ENCODE results near the gene CDCA4.

Gene CDCA4

GRCh38 chr14:105013150-105013785, 7.6 kb downstream of the CDCA4 start:
- DNase-seq (ENCODE audit: low read depth) = no peak

DNA sequence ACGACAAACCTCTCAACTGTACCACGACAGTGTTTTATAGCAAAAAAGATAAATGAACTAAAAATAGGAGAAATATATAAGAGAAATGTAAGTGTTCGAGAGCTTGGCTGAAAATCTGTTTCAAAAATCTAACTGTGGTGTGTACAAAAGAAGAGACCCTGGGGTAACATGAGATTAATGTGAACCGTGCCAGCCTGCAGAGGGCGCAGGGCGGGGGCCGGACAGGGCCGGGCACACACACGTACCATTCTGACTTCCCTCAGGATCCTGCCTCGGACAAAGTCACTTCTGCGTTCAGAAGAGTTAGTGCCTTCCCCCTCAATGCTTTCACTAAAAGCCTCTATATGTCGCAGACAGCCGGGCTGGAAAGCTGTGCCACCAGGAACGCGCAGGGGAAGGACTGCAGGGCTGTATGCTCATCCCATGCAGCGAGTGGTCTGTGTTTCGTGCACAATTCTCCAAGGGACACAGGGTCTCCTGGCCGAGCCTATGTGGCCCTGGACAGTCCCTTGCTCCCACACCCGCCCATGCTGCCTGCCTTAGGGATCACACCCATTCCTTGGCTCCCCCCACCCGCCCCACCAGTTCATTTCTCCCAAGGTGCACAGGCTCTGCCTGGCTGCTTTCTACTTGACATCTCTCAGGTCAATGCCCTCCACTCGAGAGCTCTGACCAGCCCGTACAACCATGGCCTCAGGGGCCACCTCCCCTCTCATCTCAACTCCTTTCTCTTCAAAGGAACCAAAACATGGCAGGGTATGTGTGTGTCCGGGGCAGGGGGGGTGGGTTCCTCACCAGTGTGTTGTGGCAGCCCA, 8.5 kb downstream of the CDCA4 start:
- no peak for DNase-seq (ENCODE audit: low read depth)

- no peak for DNase-seq (ENCODE audit: low read depth)
Measured at GRCh38 chr14:105011312-105011990, 9.4 kb downstream of the CDCA4 start.

DNA sequence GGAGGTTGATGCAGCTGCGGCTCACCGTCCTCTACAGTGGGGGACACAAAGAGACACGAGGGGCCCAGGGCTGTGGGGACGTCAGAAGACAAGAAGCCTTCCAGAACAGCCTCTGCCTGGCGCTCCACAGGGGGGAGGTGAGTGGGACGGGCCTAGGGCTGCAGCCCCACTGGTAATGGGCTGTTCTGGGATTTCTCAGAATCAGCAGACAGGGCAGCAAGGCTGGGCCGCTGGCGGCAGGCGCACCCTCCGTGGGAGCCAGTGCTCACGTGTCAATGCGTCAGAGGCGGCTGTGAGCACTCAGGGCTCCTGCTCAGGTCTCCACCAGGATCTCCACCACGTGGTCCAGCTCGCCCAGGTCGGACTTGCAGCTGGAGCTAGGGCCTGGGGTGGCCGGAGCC, 10.0 kb downstream of the CDCA4 start:
- DNase-seq (ENCODE audit: low read depth) = no peak

GRCh38 chr14:105010106-105010505, 10.8 kb downstream of the CDCA4 start:
- no peak for DNase-seq (ENCODE audit: low read depth)

- no peak for DNase-seq (ENCODE audit: low read depth)
Measured at GRCh38 chr14:105007593-105008264, 13.2 kb downstream of the CDCA4 start.

DNA sequence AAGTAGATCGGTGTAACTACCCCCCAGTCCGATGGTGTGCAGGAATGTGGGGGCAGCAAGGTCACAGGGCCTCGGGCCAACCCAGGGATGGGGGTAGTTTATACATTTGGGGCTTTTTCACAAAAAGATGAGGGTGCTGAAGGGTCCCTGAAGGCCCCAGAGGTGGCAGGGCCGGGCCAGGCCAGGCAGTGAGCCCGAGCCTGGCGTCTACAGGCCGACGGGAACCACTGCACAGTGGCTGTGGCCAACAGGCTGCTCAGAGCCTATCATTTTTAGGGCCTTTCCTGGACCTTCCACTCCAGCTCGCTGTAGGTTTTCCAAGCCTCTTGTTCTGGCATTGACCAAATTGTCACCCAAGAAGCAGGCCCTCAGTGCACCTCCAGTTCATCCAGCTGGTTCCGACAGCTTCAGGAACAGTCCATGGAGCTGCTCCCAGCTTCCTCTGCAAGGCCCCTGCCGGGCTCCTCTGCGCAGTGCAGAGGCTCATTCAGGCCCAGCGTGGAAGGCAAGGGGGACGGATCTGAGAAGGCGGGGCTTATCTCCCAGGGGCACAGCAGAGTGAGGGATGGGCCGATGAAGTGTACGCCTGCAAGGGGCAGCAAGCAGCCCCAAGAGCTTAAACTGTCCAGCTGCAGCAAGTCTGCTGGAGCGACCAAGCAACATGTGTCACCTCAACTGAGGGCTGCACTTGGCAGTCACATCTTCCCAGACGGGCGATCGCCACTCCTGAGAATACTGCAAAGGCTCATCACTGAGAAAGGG, 13.9 kb downstream of the CDCA4 start:
- DNase-seq (ENCODE audit: low read depth) = no peak

GRCh38 chr14:105005929-105006830, 14.7 kb downstream of the CDCA4 start:
- DNase-seq (ENCODE audit: low read depth) = no peak

DNA sequence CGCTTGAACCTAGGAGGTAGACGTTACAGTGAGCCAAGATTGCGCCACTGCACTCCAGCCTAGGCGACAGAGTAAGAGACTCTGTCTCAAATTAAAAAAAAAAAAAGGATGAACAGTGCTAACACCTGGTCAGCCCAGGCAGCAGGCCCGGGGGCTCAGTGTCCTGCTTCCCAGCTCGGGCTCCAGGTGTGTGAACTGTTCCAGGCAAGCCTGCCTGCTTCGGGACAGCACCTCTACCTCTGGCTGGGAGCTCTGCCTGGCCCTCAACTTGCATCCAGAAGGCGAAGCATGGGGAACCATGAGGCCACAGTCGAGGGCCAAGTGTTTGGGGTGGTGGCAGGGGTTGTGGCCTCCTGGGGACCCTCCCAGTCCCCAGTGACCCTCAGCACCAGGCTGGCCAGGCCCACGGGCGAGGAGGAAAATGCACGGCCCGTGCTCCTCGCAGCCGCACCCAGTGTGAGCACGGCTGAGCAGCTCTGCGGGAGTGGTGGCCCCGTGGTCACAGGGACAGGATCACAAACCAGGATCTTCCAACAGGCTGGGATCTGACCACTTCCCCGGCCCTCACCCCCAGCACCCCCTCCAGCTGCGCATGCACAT, 15.5 kb downstream of the CDCA4 start:
- no peak for DNase-seq (ENCODE audit: low read depth)

GRCh38 chr14:104999361-104999760, 21.5 kb downstream of the CDCA4 start:
- no peak for DNase-seq (ENCODE audit: low read depth)

GRCh38 chr14:104998801-104999200, 22.1 kb downstream of the CDCA4 start:
- no peak for DNase-seq (ENCODE audit: low read depth)

DNA sequence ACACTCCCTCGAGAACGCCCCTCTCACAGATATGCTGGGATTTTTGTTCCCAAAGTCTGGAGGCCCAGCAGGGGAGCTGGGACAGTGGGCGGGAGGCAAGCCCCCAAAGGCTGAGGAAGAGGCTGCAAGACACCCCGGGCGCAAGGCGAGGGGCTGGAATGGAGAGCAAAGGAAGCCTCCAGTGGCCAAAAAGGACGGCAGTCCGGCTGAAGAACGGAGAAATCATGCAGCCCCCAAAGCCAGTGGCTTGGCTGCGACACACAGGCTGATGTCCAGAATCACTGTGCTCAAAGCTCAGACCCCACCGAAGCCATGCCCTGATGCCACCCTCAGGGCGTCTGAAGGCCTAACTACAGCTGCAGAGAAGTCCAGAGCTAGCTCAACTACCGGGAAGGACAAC, 24.4 kb downstream of the CDCA4 start:
- no peak for DNase-seq (ENCODE audit: low read depth)

DNA sequence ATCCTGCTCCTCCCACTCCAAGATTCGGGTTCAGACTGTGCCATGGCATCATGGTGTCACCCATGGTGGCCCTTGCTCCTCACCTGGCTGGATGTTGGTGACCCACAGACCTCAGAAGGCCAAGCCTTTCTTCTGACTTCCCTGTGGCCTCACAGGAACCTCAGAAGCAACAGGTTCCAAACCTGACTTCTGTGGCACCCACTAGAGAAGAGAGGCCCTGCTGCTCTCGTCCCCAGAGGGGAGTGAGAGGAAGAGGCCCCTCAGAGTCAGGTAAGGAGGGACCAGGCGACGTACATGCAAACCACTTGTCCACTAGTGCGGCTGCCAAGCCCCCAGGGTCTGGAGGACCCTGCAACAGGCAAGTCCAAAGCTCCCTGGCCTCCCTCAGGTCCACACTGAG, 24.9 kb downstream of the CDCA4 start:
- DNase-seq (ENCODE audit: low read depth) = no peak

DNA sequence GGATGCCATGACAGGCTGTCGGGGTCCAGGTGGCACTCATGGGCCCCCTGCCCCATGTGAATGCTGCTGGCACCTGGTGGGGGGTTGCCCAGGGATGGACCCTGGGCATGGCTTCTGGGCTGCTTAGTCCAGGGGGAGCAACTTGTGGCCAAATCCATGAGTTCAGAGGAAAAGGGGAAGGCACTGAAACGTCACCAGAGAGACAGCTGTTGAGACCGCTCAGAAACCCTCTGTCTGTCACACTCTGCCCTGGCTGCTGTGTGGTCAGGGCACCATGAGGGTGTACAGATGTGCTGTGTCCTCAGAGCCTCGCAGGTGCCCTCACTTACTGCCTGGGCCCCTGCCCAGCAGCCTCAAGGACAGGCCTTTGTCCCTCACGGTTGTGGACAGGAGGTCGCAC, 25.9 kb downstream of the CDCA4 start:
- DNase-seq (ENCODE audit: low read depth) = no peak

DNA sequence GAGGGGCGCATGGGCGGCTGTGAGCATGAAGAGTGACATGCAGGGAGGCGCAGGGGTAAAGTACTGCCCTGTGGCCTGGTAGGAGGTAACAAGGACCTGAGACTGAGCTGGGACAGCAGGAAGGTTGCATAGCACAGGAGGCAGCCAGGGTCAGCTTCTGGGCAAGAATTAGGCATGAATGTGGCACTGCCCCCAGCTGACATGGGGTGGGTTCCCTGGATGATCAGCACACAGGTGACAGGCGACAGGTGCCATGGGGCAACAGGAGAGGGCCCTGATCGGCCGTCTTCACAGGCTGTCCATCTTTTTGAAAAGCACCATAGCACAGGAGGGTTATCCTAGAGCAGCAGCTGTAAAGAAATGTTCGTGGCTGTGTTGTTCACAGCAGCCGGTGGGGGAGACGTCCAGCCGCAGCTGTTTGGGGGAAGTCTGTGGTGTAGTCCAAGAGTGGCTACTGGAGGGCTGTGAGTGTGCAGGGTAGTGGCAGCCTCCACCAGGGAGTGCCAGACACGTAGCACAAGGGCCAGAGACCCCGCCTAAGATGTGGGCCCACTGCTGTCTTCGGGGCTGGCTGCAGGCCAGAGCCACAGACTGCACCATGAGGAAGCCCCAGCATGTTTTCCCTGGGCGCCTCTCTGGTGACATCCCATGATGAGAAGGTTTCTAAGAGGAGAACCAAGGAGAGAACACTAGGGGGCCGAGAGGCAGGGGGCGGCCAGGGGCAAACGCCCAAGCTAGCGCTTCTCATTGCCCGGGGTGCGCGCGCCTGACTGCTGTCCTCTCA, 26.9 kb downstream of the CDCA4 start:
- DNase-seq (ENCODE audit: low read depth) = no peak

- no peak for DNase-seq (ENCODE audit: low read depth)
Measured at GRCh38 chr14:104993306-104993705, 27.6 kb downstream of the CDCA4 start.

GRCh38 chr14:104992501-104992900, 28.4 kb downstream of the CDCA4 start:
- no peak for DNase-seq (ENCODE audit: low read depth)

GRCh38 chr14:104991896-104992230, 29.0 kb downstream of the CDCA4 start:
- DNase-seq (ENCODE audit: low read depth) = no peak

GRCh38 chr14:104989951-104990303, 31.0 kb downstream of the CDCA4 start:
- no peak for DNase-seq (ENCODE audit: low read depth)
